GM12872 (cell line): ENCODE results near the gene ARHGAP32.

Source experiments
- TF ChIP-seq, protein P1 (sequence below): IDR thresholded peaks from 3 replicates; pipeline ENCODE4 v1.5.1; 2011; ENCODE audit warnings: low read depth, mild to moderate bottlenecking, low read length, moderate library complexity; ENCODE audit not compliant: insufficient read depth

ARHGAP32 gene

DNA sequence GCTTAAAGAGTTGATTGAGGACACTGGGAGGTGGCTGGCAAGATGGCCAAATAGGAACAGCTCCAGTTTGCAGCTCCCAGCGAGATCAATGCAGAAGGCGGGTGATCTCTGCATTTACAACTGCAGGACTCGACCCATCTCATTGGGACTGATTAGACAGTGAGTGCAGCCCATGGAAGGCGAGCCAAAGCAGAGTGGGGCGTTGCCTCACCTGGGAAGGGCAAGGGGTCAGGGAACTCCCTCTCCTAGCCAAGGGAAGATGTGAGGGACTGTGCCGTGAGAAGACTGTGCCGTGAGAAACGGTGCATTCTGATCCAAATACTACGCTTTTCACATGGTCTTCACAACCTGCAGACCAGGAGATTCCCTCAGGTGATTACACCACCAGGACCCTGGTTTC is 36.4 kb downstream of the ARHGAP32 start:
- TF ChIP-seq, protein P1, sequence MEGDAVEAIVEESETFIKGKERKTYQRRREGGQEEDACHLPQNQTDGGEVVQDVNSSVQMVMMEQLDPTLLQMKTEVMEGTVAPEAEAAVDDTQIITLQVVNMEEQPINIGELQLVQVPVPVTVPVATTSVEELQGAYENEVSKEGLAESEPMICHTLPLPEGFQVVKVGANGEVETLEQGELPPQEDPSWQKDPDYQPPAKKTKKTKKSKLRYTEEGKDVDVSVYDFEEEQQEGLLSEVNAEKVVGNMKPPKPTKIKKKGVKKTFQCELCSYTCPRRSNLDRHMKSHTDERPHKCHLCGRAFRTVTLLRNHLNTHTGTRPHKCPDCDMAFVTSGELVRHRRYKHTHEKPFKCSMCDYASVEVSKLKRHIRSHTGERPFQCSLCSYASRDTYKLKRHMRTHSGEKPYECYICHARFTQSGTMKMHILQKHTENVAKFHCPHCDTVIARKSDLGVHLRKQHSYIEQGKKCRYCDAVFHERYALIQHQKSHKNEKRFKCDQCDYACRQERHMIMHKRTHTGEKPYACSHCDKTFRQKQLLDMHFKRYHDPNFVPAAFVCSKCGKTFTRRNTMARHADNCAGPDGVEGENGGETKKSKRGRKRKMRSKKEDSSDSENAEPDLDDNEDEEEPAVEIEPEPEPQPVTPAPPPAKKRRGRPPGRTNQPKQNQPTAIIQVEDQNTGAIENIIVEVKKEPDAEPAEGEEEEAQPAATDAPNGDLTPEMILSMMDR: no peak

DNA sequence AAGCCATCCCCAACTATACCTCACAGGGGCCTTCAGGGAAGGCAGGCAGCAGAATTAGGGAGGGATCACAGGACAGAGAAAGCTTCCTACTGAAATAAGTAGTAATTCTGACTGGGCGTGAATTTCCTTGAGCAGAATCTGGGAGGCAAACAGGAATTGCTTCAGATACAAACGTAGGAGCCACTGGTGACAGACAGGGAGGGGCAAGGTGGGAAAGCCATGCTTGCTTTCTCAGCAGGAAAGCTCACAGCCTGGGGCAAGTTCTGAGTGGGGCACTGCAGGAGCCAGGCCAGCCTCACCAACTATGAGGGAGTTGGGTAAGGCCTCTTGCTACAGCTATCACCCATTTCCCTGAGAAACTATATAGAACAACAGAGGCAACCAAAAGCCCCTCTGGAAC is 43.6 kb downstream of the ARHGAP32 start:
- TF ChIP-seq, protein P1: no peak

DNA sequence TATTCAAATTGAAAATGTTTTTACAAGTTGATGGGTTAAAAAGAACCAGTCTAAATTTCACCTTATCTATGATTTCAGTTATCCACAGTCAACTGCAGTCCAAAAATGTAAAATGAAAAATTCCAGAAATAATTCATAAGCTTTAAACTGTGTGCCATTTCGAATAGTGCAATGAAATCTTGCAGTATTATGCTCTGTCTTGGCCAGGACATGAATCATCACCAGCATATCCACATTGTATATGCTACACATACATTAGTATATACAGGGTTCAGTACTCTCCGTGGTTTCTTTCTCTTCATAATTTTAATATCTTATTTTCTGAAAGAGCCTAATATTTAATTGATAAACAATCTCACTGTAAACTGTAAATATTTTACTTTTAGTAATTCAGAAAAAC is 45.9 kb downstream of the ARHGAP32 start:
- TF ChIP-seq, protein P1: no peak

DNA sequence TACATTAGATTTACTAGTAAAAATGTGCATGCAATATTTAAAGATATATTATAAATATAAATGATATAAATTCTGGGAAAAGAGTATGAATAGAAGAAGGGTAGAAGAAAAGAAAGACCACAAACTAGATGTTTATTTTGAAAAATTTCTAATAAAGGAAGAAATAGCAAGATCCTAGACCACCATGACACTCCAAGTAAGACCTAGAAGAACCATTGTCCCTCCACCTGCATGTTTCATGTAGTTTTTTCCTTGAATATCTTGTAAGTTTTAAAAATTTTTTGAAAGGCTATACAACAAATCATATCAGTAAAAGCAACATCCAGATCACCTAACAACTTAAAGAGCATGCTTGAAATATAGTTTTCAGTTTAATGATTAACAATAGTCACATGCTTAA is 46.8 kb downstream of the ARHGAP32 start:
- TF ChIP-seq, protein P1: no peak

DNA sequence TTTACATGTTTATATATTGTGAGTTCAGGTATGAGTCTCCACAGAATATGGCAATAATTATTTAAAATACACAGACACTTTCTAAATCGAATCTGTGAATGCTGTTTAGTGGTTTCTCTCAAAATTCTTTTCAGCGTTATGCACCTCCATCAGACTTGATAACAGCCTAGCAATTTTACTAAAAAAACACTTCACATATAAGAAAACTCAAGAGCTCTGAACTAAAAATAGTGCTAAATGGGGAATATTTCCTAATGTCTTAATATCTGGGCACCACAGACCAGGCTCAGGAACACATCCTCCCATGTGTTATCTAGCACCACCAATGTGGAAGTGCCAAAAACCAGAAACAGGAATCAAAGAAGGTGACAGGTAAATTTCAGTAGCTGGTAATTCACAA is 47.9 kb downstream of the ARHGAP32 start:
- TF ChIP-seq, protein P1: no peak

DNA sequence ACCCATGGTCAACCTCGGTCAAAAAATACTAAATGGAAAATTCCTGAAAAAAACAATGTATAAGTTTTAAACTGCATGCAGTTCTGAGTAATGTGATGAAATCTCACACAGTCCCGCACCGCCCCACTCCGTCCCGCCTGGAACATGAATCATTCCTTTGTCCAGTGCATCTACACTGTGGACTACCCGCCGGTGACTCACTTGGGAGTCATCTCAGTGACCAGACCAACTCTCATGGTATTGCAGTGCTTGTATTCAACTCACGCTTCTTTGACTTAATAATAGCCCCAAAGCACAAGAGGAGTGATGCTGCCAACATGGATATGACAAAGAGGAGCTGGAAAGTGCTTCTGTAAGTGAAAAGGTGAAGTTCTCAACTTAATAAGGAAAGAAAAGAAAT is 48.8 kb downstream of the ARHGAP32 start:
- TF ChIP-seq, protein P1: no peak

DNA sequence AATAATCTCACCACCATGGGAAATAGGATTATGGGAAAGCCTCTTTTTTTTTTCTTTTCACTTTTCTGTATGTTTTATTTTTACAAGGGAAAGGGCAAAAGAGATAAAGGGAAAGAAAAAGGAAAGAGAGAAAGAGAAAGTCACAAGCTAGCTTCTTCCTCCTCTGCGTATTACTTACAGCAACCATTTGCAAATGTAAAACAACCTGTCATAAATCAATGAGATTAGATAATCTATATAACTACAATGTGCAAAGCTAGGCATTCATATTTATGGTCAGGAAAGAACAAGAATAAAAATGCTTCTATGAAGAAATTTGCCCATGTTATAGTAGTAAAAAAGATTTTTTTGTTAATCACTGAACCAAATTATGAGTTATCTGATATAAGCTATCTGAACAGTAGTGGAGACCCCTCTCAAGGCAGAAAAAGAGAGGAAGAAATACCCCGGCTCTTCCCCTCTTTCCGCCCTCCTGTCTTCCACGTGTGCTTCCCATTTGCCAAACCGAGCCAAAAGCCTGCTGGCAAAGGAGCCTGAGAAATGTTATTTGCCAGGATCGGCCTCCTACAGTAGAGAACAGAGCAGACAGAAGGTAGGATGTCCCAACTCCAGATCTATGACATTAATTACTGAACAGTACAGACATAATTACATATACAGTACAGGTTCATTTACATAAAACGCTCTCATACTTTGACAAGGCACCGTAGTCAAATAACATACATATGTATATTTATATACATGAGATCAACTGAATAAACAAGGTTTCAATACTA is 50.2 kb downstream of the ARHGAP32 start:
- TF ChIP-seq, protein P1: no peak

DNA sequence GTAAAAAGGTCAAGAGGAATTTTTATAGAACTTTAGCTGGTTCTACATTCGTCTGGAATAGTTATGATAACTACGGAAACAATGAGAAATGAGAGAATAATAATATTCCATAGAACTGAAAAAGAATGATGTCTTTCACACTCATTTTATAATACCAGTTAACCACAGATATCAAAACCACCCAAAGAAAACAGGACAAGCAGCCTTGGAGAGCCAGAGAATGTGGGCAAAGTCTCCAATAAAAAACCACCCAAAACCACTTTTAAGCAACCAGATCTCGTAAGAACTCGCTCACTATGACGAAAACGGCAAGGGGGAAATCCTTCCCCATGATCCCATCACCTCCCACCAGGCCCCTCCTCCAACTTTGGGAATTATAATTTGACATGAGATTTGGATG is 60.8 kb downstream of the ARHGAP32 start:
- TF ChIP-seq, protein P1: no peak
